PC-3 (cell line): ENCODE data around the gene AHDC1. TPM values are rescaled to one million over a fixed set of nuclear protein-coding genes. Genes with fewer than 3 reads are reported as not detected.

Experiments
- ATAC-seq: fragments of 200-7000 bp; cut with Tn5 transposase; 2 replicates; pipeline ENCODE4 v1.9.1; 2020; ENCODE audit warnings: mild to moderate bottlenecking, moderate library complexity
- BruUV-seq: library from RNA; stranded (reverse); fragments of 400-500 nt; replicated peaks from 2 replicates; lab custom pipeline; 2021; lab: Mats Ljungman, UMichigan
- CTCF ChIA-PET: fragments of 300-600 bp; sonication (Branson Sonifier 250); formaldehyde crosslinking; loops from one replicate; lab custom pipeline; 2022; ENCODE audit warnings: antibody characterized with exemption; lab: Charles Lee
- POLR2A ChIA-PET: fragments of 300-600 bp; sonication (Branson Sonifier 250); formaldehyde crosslinking; loops from one replicate; lab custom pipeline; 2022; ENCODE audit warnings: antibody characterized with exemption; ENCODE audit not compliant: unreplicated experiment; lab: Charles Lee
- DNase-seq: peaks from one replicate; pipeline ENCODE4 v3.0.0-alpha.2; 2015
- H2AFZ ChIP-seq: fragments of 300-600 bp; sonication (generic); 2 replicates; pipeline ENCODE4 v1.6.0; 2016; ENCODE audit warnings: antibody characterized with exemption, low read length
- H3F3A ChIP-seq: fragments of 300-600 bp; sonication (generic); one replicate; pipeline ENCODE4 v1.6.0; 2017; ENCODE audit warnings: antibody characterized with exemption, low read length, control low read depth, mild to moderate bottlenecking; ENCODE audit not compliant: unreplicated experiment
- H3K27ac ChIP-seq: fragments of 300-600 bp; sonication (generic); 2 replicates; pipeline ENCODE4 v1.5.1; 2016; ENCODE audit warnings: mild to moderate bottlenecking, low read length
- H3K27me3 ChIP-seq: fragments of 300-600 bp; sonication (generic); 2 replicates; pipeline ENCODE4 v1.6.1; 2016; ENCODE audit warnings: low read length, mixed read lengths
- H3K36me3 ChIP-seq: fragments of 300-600 bp; sonication (generic); 2 replicates; pipeline ENCODE4 v1.6.1; 2016; ENCODE audit warnings: low read depth, mixed run types, low read length, mixed read lengths
- H3K4me1 ChIP-seq: fragments of 300-600 bp; sonication (generic); 2 replicates; pipeline ENCODE4 v1.5.1; 2016; ENCODE audit warnings: low read length; ENCODE audit not compliant: insufficient read depth
- H3K4me2 ChIP-seq: fragments of 300-600 bp; sonication (generic); 2 replicates; pipeline ENCODE4 v1.6.0; 2016; ENCODE audit warnings: low read length
- H3K4me3 ChIP-seq: fragments of 300-600 bp; sonication (generic); 2 replicates; pipeline ENCODE4 v1.5.1; 2016; ENCODE audit warnings: mild to moderate bottlenecking, low read length, mixed read lengths
- H3K79me2 ChIP-seq: fragments of 300-600 bp; sonication (generic); 2 replicates; pipeline ENCODE4 v1.6.1; 2017; ENCODE audit warnings: low read length, mixed read lengths
- H3K9ac ChIP-seq: fragments of 300-600 bp; sonication (generic); 2 replicates; pipeline ENCODE4 v1.6.0; 2016; ENCODE audit warnings: mild to moderate bottlenecking, low read length
- H3K9me2 ChIP-seq: fragments of 300-600 bp; sonication (generic); replicated peaks from 2 replicates; pipeline ENCODE4 v1.6.1; 2016; ENCODE audit warnings: mixed run types, low read length, mixed read lengths
- H3K9me3 ChIP-seq: fragments of 300-600 bp; sonication (generic); 2 replicates; pipeline ENCODE4 v1.6.1; 2016; ENCODE audit warnings: low read length, mixed read lengths
- H4K20me1 ChIP-seq: fragments of 300-600 bp; sonication (generic); 2 replicates; pipeline ENCODE4 v1.6.1; 2016; ENCODE audit warnings: low read length, mixed read lengths
- CTCF ChIP-seq: fragments of 300-600 bp; sonication (generic); conservative IDR thresholded peaks from 2 replicates; pipeline ENCODE4 v1.5.1; 2017; ENCODE audit warnings: antibody characterized with exemption, low read depth, mild to moderate bottlenecking, low read length
- EZH2 ChIP-seq: fragments of 300-600 bp; sonication (generic); IDR thresholded peaks from one replicate; pipeline ENCODE4 v1.6.1; 2017; ENCODE audit warnings: antibody characterized with exemption, mild to moderate bottlenecking, low read length; ENCODE audit not compliant: unreplicated experiment
- EZH2phosphoT487 ChIP-seq: fragments of 300-600 bp; sonication (generic); IDR thresholded peaks from 2 replicates; pipeline ENCODE4 v1.6.1; 2018; ENCODE audit warnings: mild to moderate bottlenecking, antibody characterized with exemption, low read length, borderline replicate concordance
- intact Hi-C: fragments of 100-400 bp; cut with micrococcal nuclease; formaldehyde crosslinking; loops from 2 replicates; pipeline ENCODE4 v1.9.0; 2023
- total RNA-seq: library from RNA; depleted of rRNA; stranded (reverse); fragments of >200 nt; gene quantifications from 2 replicates; pipeline ENCODE4 v1.2.3, GENCODE V29; 2014

The AHDC1 gene
- total RNA-seq, 1 experiment from 2014 or later: 15.2 TPM

- no peak overlapping the region for H3K9ac ChIP-seq
- intact Hi-C loops: no loop called here
- ATAC-seq (no peak), DNase-seq (no peak)
- TF ChIP-seq CTCF (no peak), EZH2 (no peak)
- no peaks in the 10 kb centered on the region for H3K4me1 ChIP-seq
- H3K9me3 ChIP-seq: no peaks in the 10 kb centered on the region
- H3K27me3 ChIP-seq: no peaks in the 10 kb centered on the region
- H3F3A ChIP-seq: no peaks in the 10 kb centered on the region
- H2AFZ ChIP-seq: no peak overlapping the region
- H3K4me3 ChIP-seq: no peak overlapping the region
- no peaks in the 10 kb centered on the region for H3K36me3 ChIP-seq
- ChIA-PET CTCF (no interaction called here), POLR2A (no interaction called here)
- no TSS peak for BruUV-seq
- no peaks in the 10 kb centered on the region for H4K20me1 ChIP-seq
- no peaks in the 10 kb centered on the region for H3K79me2 ChIP-seq
- no peak overlapping the region for H3K4me2 ChIP-seq
- no peaks in the 10 kb centered on the region for H3K9me2 ChIP-seq
- no peak overlapping the region for H3K27ac ChIP-seq
Measured at GRCh38 chr1:27638805-27639204, 34.9 kb upstream of the AHDC1 start.

- no peaks in the 10 kb centered on the region for H3F3A ChIP-seq
- CTCF ChIA-PET: no interaction called here
Measured at GRCh38 chr1:27638047-27638734, 34.2 kb upstream of the AHDC1 start.

GRCh38 chr1:27635396-27636142 is 31.6 kb upstream of the AHDC1 start:
- no peak for TF ChIP-seq EZH2phosphoT487
- TF ChIP-seq CTCF: no peak
- TF ChIP-seq EZH2: no peak
- H2AFZ ChIP-seq: no peak overlapping the region
- POLR2A ChIA-PET: no interaction called here
- no peaks in the 10 kb centered on the region for H4K20me1 ChIP-seq
- no peaks in the 10 kb centered on the region for H3K9me2 ChIP-seq
- H3K4me1 ChIP-seq: no peaks in the 10 kb centered on the region
- no peaks in the 10 kb centered on the region for H3K79me2 ChIP-seq
- H3K27me3 ChIP-seq: no peaks in the 10 kb centered on the region
- no peaks in the 10 kb centered on the region for H3F3A ChIP-seq
- intact Hi-C loops: no loop called here
- H3K9me3 ChIP-seq: no peaks in the 10 kb centered on the region
- H3K4me2 ChIP-seq: no peak overlapping the region
- no TSS peak for BruUV-seq
- no peak for ATAC-seq
- no peak overlapping the region for H3K4me3 ChIP-seq
- no peak overlapping the region for H3K9ac ChIP-seq
- CTCF ChIA-PET: no interaction called here
- DNase-seq: no peak
- no peaks in the 10 kb centered on the region for H3K36me3 ChIP-seq
- H3K27ac ChIP-seq: no peak overlapping the region

More at GRCh38 chr1:27638047-27638734, 34.2 kb upstream of the AHDC1 start:
- DNase-seq (no peak), ATAC-seq (no peak)
- intact Hi-C loops: no loop called here
- H3K4me1 ChIP-seq: no peaks in the 10 kb centered on the region
- H3K9me3 ChIP-seq: no peaks in the 10 kb centered on the region
- BruUV-seq: no TSS peak
- H2AFZ ChIP-seq: no peak overlapping the region
- H4K20me1 ChIP-seq: no peaks in the 10 kb centered on the region
- H3K36me3 ChIP-seq: no peaks in the 10 kb centered on the region
- no peaks in the 10 kb centered on the region for H3K9me2 ChIP-seq
- H3K27ac ChIP-seq: no peak overlapping the region
- H3K79me2 ChIP-seq: no peaks in the 10 kb centered on the region
- no peak overlapping the region for H3K4me2 ChIP-seq
- no peak overlapping the region for H3K9ac ChIP-seq
- POLR2A ChIA-PET: no interaction called here
- H3K4me3 ChIP-seq: no peak overlapping the region
- no peaks in the 10 kb centered on the region for H3K27me3 ChIP-seq
- TF ChIP-seq EZH2phosphoT487 (no peak), EZH2 (no peak)
